H9 (cell line): ENCODE results near the gene MAN1B1. TPM values are rescaled to one million over a fixed set of nuclear protein-coding genes. Genes with fewer than 3 reads are reported as not detected.

Source experiments
- DNase-seq: peaks from one replicate; pipeline ENCODE4 v3.0.0-alpha.2; 2017
- H2AFZ ChIP-seq: one replicate; pipeline ENCODE4 v1.6.1; 2013; ENCODE audit warnings: mild to moderate bottlenecking, low read length, control low read depth, moderate library complexity
- H2AK5ac ChIP-seq: 2 replicates; pipeline ENCODE4 v1.6.1; 2013; ENCODE audit warnings: low read length, control low read depth, mixed read lengths; ENCODE audit not compliant: insufficient read length
- H2BK120ac ChIP-seq: one replicate; pipeline ENCODE4 v1.6.1; 2013; ENCODE audit warnings: low read depth, mild to moderate bottlenecking, low read length, control low read depth, inconsistent platforms; ENCODE audit not compliant: poor library complexity, severe bottlenecking
- H2BK12ac ChIP-seq: 2 replicates; pipeline ENCODE4 v1.6.1; 2013; ENCODE audit warnings: low read length, control low read depth, mixed read lengths, low read depth; ENCODE audit not compliant: insufficient read length
- H2BK15ac ChIP-seq: 2 replicates; pipeline ENCODE4 v1.6.1; 2013; ENCODE audit warnings: low read depth, low read length, control low read depth
- H2BK20ac ChIP-seq: one replicate; pipeline ENCODE4 v1.6.1; 2013; ENCODE audit warnings: low read depth, mild to moderate bottlenecking, low read length, control low read depth, inconsistent platforms; ENCODE audit not compliant: poor library complexity, severe bottlenecking
- H2BK5ac ChIP-seq: 2 replicates; pipeline ENCODE4 v1.6.1; 2013; ENCODE audit warnings: low read length, control low read depth, mixed read lengths; ENCODE audit not compliant: insufficient read length
- H3K14ac ChIP-seq: 2 replicates; pipeline ENCODE4 v1.6.1; 2013; ENCODE audit warnings: low read length, control low read depth; ENCODE audit not compliant: insufficient read depth
- H3K18ac ChIP-seq: 2 replicates; pipeline ENCODE4 v1.6.1; 2013; ENCODE audit warnings: low read depth, mild to moderate bottlenecking, mixed read lengths, low read length, control low read depth; ENCODE audit not compliant: insufficient read length
- H3K23ac ChIP-seq: 2 replicates; pipeline ENCODE4 v1.6.1; 2013; ENCODE audit warnings: low read length, control low read depth, mixed read lengths, low read depth; ENCODE audit not compliant: insufficient read length
- H3K23me2 ChIP-seq: 2 replicates; pipeline ENCODE4 v1.6.1; 2013; ENCODE audit warnings: low read depth, mild to moderate bottlenecking, mixed read lengths, low read length, control low read depth; ENCODE audit not compliant: insufficient read length, poor library complexity, severe bottlenecking
- H3K27ac ChIP-seq: 2 replicates; pipeline ENCODE4 v1.5.1; 2013; ENCODE audit warnings: low read length, control low read depth, mixed read lengths, low read depth; ENCODE audit not compliant: insufficient read length
- H3K27me3 ChIP-seq: 2 replicates; pipeline ENCODE4 v1.6.1; 2013; ENCODE audit warnings: low read length, control low read depth, inconsistent platforms; ENCODE audit not compliant: insufficient read depth
- H3K4ac ChIP-seq: 2 replicates; pipeline ENCODE4 v1.6.1; 2013; ENCODE audit warnings: low read depth, mild to moderate bottlenecking, control low read depth, inconsistent platforms, low read length, moderate library complexity
- H3K4me1 ChIP-seq: 2 replicates; pipeline ENCODE4 v1.6.1; 2013; ENCODE audit warnings: low read length, control low read depth, inconsistent platforms; ENCODE audit not compliant: insufficient read depth
- H3K4me2 ChIP-seq: 2 replicates; pipeline ENCODE4 v1.6.1; 2013; ENCODE audit warnings: low read length, control low read depth, mixed read lengths; ENCODE audit not compliant: insufficient read length, insufficient read depth
- H3K56ac ChIP-seq: 2 replicates; pipeline ENCODE4 v1.6.1; 2013; ENCODE audit warnings: low read depth, mild to moderate bottlenecking, mixed read lengths, low read length, control low read depth; ENCODE audit not compliant: insufficient read length
- H3K79me1 ChIP-seq: 2 replicates; pipeline ENCODE4 v1.6.1; 2013; ENCODE audit warnings: low read depth, mild to moderate bottlenecking, moderate library complexity, low read length, control low read depth, inconsistent platforms; ENCODE audit not compliant: insufficient read depth, poor library complexity, severe bottlenecking
- H3K79me2 ChIP-seq: 2 replicates; pipeline ENCODE4 v1.6.1; 2013; ENCODE audit warnings: low read length, control low read depth, inconsistent platforms; ENCODE audit not compliant: insufficient read depth
- H3K9ac ChIP-seq: 2 replicates; pipeline ENCODE4 v1.6.1; 2013; ENCODE audit warnings: low read length, control low read depth, mixed read lengths; ENCODE audit not compliant: insufficient read length; ENCODE audit errors: extremely low read depth
- H3K9me3 ChIP-seq: one replicate; pipeline ENCODE4 v1.6.1; 2013; ENCODE audit warnings: low read depth, low read length, inconsistent platforms; ENCODE audit not compliant: control insufficient read depth
- H3T11ph ChIP-seq: one replicate; pipeline ENCODE4 v1.6.1; 2013; ENCODE audit warnings: mild to moderate bottlenecking, low read length, control low read depth, inconsistent platforms
- H4K20me1 ChIP-seq: one replicate; pipeline ENCODE4 v1.6.1; 2013; ENCODE audit not compliant: control insufficient read depth, insufficient read length, insufficient read depth
- H4K5ac ChIP-seq: 2 replicates; pipeline ENCODE4 v1.6.1; 2013; ENCODE audit warnings: low read depth, mild to moderate bottlenecking, mixed read lengths, low read length, control low read depth; ENCODE audit not compliant: insufficient read length
- H4K8ac ChIP-seq: replicated peaks from 2 replicates; pipeline ENCODE4 v1.6.1; 2013; ENCODE audit warnings: low read length, control low read depth, mixed read lengths, low read depth; ENCODE audit not compliant: insufficient read length
- H4K91ac ChIP-seq: 2 replicates; pipeline ENCODE4 v1.6.1; 2013; ENCODE audit warnings: low read depth, mild to moderate bottlenecking, moderate library complexity, mixed read lengths, low read length, control low read depth; ENCODE audit not compliant: insufficient read length
- H3K27ac Mint-ChIP-seq, 3 experiments: 2 replicates in 2 of 3; 3 replicates in 1 of 3; pipeline ENCODE4 v1.8.0; 2020 to 2021; ENCODE audit warnings: mixed read lengths in 3 of 3, mild to moderate bottlenecking in 1 of 3, moderate library complexity in 1 of 3
- H3K27me3 Mint-ChIP-seq: 2 replicates; pipeline ENCODE4 v1.8.0; 2021; ENCODE audit warnings: low read depth, mild to moderate bottlenecking, moderate library complexity, mixed read lengths
- H3K36me3 Mint-ChIP-seq, 3 experiments: 2 replicates in 2 of 3; 3 replicates in 1 of 3; pipeline ENCODE4 v1.8.0; 2020 to 2021; ENCODE audit warnings: low read depth in 3 of 3, mixed read lengths in 3 of 3; ENCODE audit not compliant: insufficient read depth in 1 of 3
- H3K4me1 Mint-ChIP-seq, 2 experiments: 2 replicates each; pipeline ENCODE4 v1.8.0; 2020; ENCODE audit warnings: mixed read lengths in 2 of 2
- H3K4me3 Mint-ChIP-seq, 2 experiments: 2 replicates in 1 of 2; 3 replicates in 1 of 2; pipeline ENCODE4 v1.8.0; 2020 to 2021; ENCODE audit warnings: mild to moderate bottlenecking in 2 of 2, mixed read lengths in 2 of 2, moderate library complexity in 1 of 2
- H3K9me3 Mint-ChIP-seq, 2 experiments: 2 replicates in 1 of 2; 3 replicates in 1 of 2; pipeline ENCODE4 v1.8.0; 2020; ENCODE audit warnings: mild to moderate bottlenecking in 2 of 2, mixed read lengths in 2 of 2, moderate library complexity in 1 of 2
- WGBS: extraction: QIAGEN DNeasy Blood & Tissue Kit; methylation state at CpG from one replicate; pipeline ENCODE4 v1.1.7; 2013; ENCODE audit warnings: missing lambda C conversion rate, low lambda C conversion rate, mixed read lengths; ENCODE audit not compliant: insufficient read length; ENCODE audit errors: extremely low coverage; 5-methylcytosine and 5-hydroxymethylcytosine counted together
- total RNA-seq: library from RNA; stranded (reverse); gene quantifications from 2 replicates; pipeline ENCODE4 v1.2.1, GENCODE V29; 2021
- TF ChIP-seq, protein P1 (sequence below): fragments of 200-600 bp; sonication (generic); conservative IDR thresholded peaks from 3 replicates; pipeline ENCODE4 v1.8.0; 2021; ENCODE audit warnings: antibody characterized with exemption, mild to moderate bottlenecking

The MAN1B1 gene
- total RNA-seq, 1 experiment from 2014 or later: 34.9 TPM

DNA sequence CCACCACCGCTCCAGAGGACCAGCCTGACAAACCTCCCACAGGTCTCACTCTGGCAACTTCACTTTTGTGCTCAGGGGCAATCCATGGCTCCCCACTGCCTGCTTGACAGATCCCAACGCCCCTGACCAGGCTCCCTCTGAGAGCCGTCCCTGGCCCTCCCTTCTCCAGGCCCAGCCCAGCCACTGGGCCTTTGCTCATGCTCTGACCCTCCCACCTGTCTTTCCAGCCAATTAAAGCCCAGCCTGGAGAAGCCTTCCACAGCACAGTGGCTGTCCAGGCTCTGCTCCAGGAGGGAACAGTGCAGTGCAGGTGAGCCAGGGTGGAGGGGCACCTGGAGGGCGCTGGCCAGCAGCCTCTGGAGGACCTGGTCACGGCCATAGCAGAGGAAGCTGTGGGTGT lies 36.2 kb upstream of the MAN1B1 start:
- no peak overlapping the region; a peak in 1 of 5 replicates for H3K4me3 Mint-ChIP-seq
- no peaks in the 10 kb centered on the region for H4K20me1 ChIP-seq

More for the DNA sequence above, 36.2 kb upstream of the MAN1B1 start:
- TF ChIP-seq, protein P1, sequence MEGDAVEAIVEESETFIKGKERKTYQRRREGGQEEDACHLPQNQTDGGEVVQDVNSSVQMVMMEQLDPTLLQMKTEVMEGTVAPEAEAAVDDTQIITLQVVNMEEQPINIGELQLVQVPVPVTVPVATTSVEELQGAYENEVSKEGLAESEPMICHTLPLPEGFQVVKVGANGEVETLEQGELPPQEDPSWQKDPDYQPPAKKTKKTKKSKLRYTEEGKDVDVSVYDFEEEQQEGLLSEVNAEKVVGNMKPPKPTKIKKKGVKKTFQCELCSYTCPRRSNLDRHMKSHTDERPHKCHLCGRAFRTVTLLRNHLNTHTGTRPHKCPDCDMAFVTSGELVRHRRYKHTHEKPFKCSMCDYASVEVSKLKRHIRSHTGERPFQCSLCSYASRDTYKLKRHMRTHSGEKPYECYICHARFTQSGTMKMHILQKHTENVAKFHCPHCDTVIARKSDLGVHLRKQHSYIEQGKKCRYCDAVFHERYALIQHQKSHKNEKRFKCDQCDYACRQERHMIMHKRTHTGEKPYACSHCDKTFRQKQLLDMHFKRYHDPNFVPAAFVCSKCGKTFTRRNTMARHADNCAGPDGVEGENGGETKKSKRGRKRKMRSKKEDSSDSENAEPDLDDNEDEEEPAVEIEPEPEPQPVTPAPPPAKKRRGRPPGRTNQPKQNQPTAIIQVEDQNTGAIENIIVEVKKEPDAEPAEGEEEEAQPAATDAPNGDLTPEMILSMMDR: no peak
- Histone ChIP-seq H2BK120ac (no peak overlapping the region), H3K9me3 (no peaks in the 10 kb centered on the region), H3T11ph (no peak overlapping the region), H3K56ac (no peak overlapping the region), H3K23me2 (peaks cover 10% of the 10 kb centered on the region), H2BK12ac (no peak overlapping the region), H3K18ac (no peak overlapping the region), H2BK15ac (no peak overlapping the region), H3K79me2 (no peaks in the 10 kb centered on the region), H2BK20ac (no peak overlapping the region), H3K14ac (no peak overlapping the region), H3K4ac (no peak overlapping the region), H4K8ac (no peak overlapping the region), H3K23ac (no peak overlapping the region), H3K9ac (no peak overlapping the region), H3K79me1 (no peaks in the 10 kb centered on the region), H3K27me3 (peaks cover 7% of the 10 kb centered on the region; the same call in 1 of the 2 replicates), H4K91ac (no peak overlapping the region), H3K4me2 (no peak overlapping the region), H4K5ac (no peak overlapping the region), H2BK5ac (no peak overlapping the region), H2AFZ (no peak overlapping the region), H2AK5ac (no peak overlapping the region), H3K4me1 (no peaks in the 10 kb centered on the region), H3K27ac (no peak overlapping the region)
- no CpG with 5 or more reads among the region's 5 CpGs for WGBS
- peaks cover 2 to 8% of the 10 kb centered on the region in 2 experiments for H3K4me1 Mint-ChIP-seq
- no peaks in the 10 kb centered on the region for H3K9me3 Mint-ChIP-seq
- DNase-seq: no peak
- no peak overlapping the region for H3K27ac Mint-ChIP-seq
- no peaks in the 10 kb centered on the region for H3K36me3 Mint-ChIP-seq
- H3K27me3 Mint-ChIP-seq: peaks cover 69% of the 10 kb centered on the region
